Measurements from ENCODE around the gene PTPRD. TPM values are rescaled to one million over a fixed set of nuclear protein-coding genes. Genes with fewer than 3 reads are reported as not detected.

PTPRD gene
- total and polyA plus RNA-seq, 9 of the 15 experiments (the other 6 are each of a cell fraction or from before 2014, with no cell fraction given) = 0.11 TPM; not detected in 8

GRCh38 chr9:9574080-9574479 lies 1038.7 kb downstream of the PTPRD start:
- no peak for ATAC-seq
- Histone ChIP-seq H3K27ac (ENCODE audit: extremely low read depth, low read depth, low read length) (no peak overlapping the region), H2AFZ (ENCODE audit: low read depth, low read length) (no peak overlapping the region), H3K9me3 (replicated peaks; ENCODE audit: control insufficient read depth, insufficient read depth, low read depth, low read length) (no peaks in the 10 kb centered on the region), H3K4me1 (replicated peaks in 1 of 2; ENCODE audit: control insufficient read depth in 2 of 2, insufficient read depth in 2 of 2, low read length in 2 of 2) (no peaks in the 10 kb centered on the region), H3K36me3 (ENCODE audit: control insufficient read depth, insufficient read depth, low read length) (no peaks in the 10 kb centered on the region), H3K9me1 (ENCODE audit: control insufficient read depth, insufficient read depth, low read length) (no peaks in the 10 kb centered on the region), H3K4me2 (ENCODE audit: insufficient read depth, low read length) (no peak overlapping the region), H3K9ac (ENCODE audit: insufficient read depth in 1 of 2, low read depth in 2 of 2, low read length in 2 of 2) (no peak overlapping the region), H3K4me3 (no peak overlapping the region), H3K79me2 (ENCODE audit: control insufficient read depth, insufficient read depth, low read length) (no peaks in the 10 kb centered on the region), H3K27me3 (ENCODE audit: control insufficient read depth in 2 of 2, insufficient read depth in 2 of 2, low read length in 2 of 2) (no peaks in the 10 kb centered on the region), H4K20me1 (replicated peaks; ENCODE audit: control insufficient read depth, insufficient read depth, low read length) (no peaks in the 10 kb centered on the region)
- BruUV-seq (replicated peaks) = no TSS peak
- no peak for DNase-seq (ENCODE audit: extremely low read depth in 1 of 4, low spot score in 3 of 4)
- POLR2A ChIA-PET = no interaction called here
- TF ChIP-seq SMAD3 (CRISPR knock-in tag; conservative IDR thresholded peaks at IDR 0.05) (no peak), MCM5 (IDR thresholded peaks at IDR 0.05; ENCODE audit: low read depth) (no peak), MECOM (CRISPR knock-in tag; IDR thresholded peaks at IDR 0.05) (no peak), GTF2F1 (IDR thresholded peaks at IDR 0.05; ENCODE audit: low read depth, low read length) (no peak)
- in situ Hi-C loops (cut with MboI) = no loop called here
- CTCF ChIA-PET (ENCODE audit: low intra/inter-chr PET ratio) = no interaction called here
- FAIRE-seq = no peak
- intact Hi-C loops (cut with micrococcal nuclease) = no loop called here

GRCh38 chr9:9565700-9566099 lies 1047.1 kb downstream of the PTPRD start:
- no peak for TF ChIP-seq ZNF316 (IDR thresholded peaks at IDR 0.05)
- no peak for TF ChIP-seq TAF9B (IDR thresholded peaks at IDR 0.05; ENCODE audit: partially characterized antibody)
- no peak for TF ChIP-seq THAP7 (CRISPR knock-in tag; IDR thresholded peaks at IDR 0.05)
- no peak for TF ChIP-seq HNRNPK (IDR thresholded peaks at IDR 0.05; ENCODE audit: low read depth, low read length, poor library complexity, severe bottlenecking)
- no peak for TF ChIP-seq CCNT2 (IDR thresholded peaks at IDR 0.05; ENCODE audit: borderline replicate concordance, extremely low read depth, insufficient read length, low read depth, low read length)
- no peak for TF ChIP-seq RERE (CRISPR knock-in tag; IDR thresholded peaks at IDR 0.05; ENCODE audit: borderline replicate concordance)
- TF ChIP-seq RBM39 (optimal IDR thresholded peaks at IDR 0.05; ENCODE audit: low read depth, low read length) = no peak
- Histone ChIP-seq H3K9ac (ENCODE audit: insufficient read depth in 1 of 2, low read depth in 2 of 2, low read length in 2 of 2) (no peak overlapping the region), H3K36me3 (ENCODE audit: control insufficient read depth, insufficient read depth, low read length) (no peaks in the 10 kb centered on the region), H3K9me3 (replicated peaks; ENCODE audit: control insufficient read depth, insufficient read depth, low read depth, low read length) (no peaks in the 10 kb centered on the region), H3K4me1 (replicated peaks in 1 of 2; ENCODE audit: control insufficient read depth in 2 of 2, insufficient read depth in 2 of 2, low read length in 2 of 2) (no peaks in the 10 kb centered on the region), H3K27ac (ENCODE audit: extremely low read depth, low read depth, low read length) (no peak overlapping the region), H3K9me1 (ENCODE audit: control insufficient read depth, insufficient read depth, low read length) (no peaks in the 10 kb centered on the region), H3K27me3 (ENCODE audit: control insufficient read depth in 2 of 2, insufficient read depth in 2 of 2, low read length in 2 of 2) (no peaks in the 10 kb centered on the region), H2AFZ (ENCODE audit: low read depth, low read length) (no peak overlapping the region), H3K4me2 (ENCODE audit: insufficient read depth, low read length) (no peak overlapping the region), H4K20me1 (replicated peaks; ENCODE audit: control insufficient read depth, insufficient read depth, low read length) (no peaks in the 10 kb centered on the region), H3K4me3 (no peak overlapping the region), H3K79me2 (ENCODE audit: control insufficient read depth, insufficient read depth, low read length) (no peaks in the 10 kb centered on the region)
- ATAC-seq = no peak
- 0% methylated on average over 1 of the region's 1 CpG for WGBS (ENCODE audit: insufficient coverage, low coverage, missing lambda C conversion rate)
- no peak for DNase-seq (ENCODE audit: extremely low read depth in 1 of 4, low spot score in 3 of 4)
- CTCF ChIA-PET (ENCODE audit: low intra/inter-chr PET ratio) = no interaction called here
- intact Hi-C loops (cut with micrococcal nuclease) = no loop called here
- in situ Hi-C loops (cut with MboI) = no loop called here
- POLR2A ChIA-PET = no interaction called here
- FAIRE-seq = no peak
- BruUV-seq (replicated peaks) = no TSS peak
